ENCODE results near the gene HLA-F.

The HLA-F gene

GRCh38 chr6:29705389-29706231 lies 17.6 kb upstream of the HLA-F start:
- TF ChIP-seq CTCF (conservative IDR thresholded peaks at IDR 0.05), result peak; percentile 44
- no peak overlapping the region for H3K27ac ChIP-seq

- no peak for TF ChIP-seq CTCF (conservative IDR thresholded peaks at IDR 0.05)
- no peak overlapping the region for H3K27ac ChIP-seq
Observed at GRCh38 chr6:29708432-29709179, 14.6 kb upstream of the HLA-F start.

- H3K27ac ChIP-seq, result no peak overlapping the region
- no peak for TF ChIP-seq CTCF (conservative IDR thresholded peaks at IDR 0.05)
Observed at GRCh38 chr6:29709188-29709587, 14.0 kb upstream of the HLA-F start.

GRCh38 chr6:29710281-29710941 lies 12.8 kb upstream of the HLA-F start:
- TF ChIP-seq CTCF (conservative IDR thresholded peaks at IDR 0.05), result no peak
- H3K27ac ChIP-seq, result no peak overlapping the region

GRCh38 chr6:29720863-29721262 lies 2.4 kb upstream of the HLA-F start:
- no peak for TF ChIP-seq CTCF (conservative IDR thresholded peaks at IDR 0.05)
- H3K27ac ChIP-seq, result no peak overlapping the region

GRCh38 chr6:29723666-29724588 lies 693 bp downstream of the HLA-F start:
- no peak for TF ChIP-seq CTCF (conservative IDR thresholded peaks at IDR 0.05)
- no peak overlapping the region for H3K27ac ChIP-seq

All from VCaP (cell line).